Chondrocyte (in vitro differentiated cells): Measurements from ENCODE around the gene TRPM8. TPM values are rescaled to one million over a fixed set of nuclear protein-coding genes. Genes with fewer than 3 reads are reported as not detected.

Experiments
- DNase-seq: peaks from one replicate; pipeline ENCODE4 v3.0.0; 2021; ENCODE audit warnings: mixed read lengths, low spot score
- H3K27ac Mint-ChIP-seq: one replicate; pipeline ENCODE4 v1.8.0; 2021; ENCODE audit warnings: mild to moderate bottlenecking, moderate library complexity, mixed read lengths; ENCODE audit not compliant: unreplicated experiment
- H3K27me3 Mint-ChIP-seq: 2 replicates; pipeline ENCODE4 v1.8.0; 2021; ENCODE audit warnings: low read depth, mixed read lengths
- H3K36me3 Mint-ChIP-seq: 2 replicates; pipeline ENCODE4 v1.8.0; 2021; ENCODE audit warnings: low read depth, mixed read lengths
- H3K4me1 Mint-ChIP-seq: 2 replicates; pipeline ENCODE4 v1.8.0; 2021; ENCODE audit warnings: low read depth, mild to moderate bottlenecking, mixed read lengths
- H3K4me3 Mint-ChIP-seq: one replicate; pipeline ENCODE4 v1.8.0; 2021; ENCODE audit warnings: mild to moderate bottlenecking, moderate library complexity, mixed read lengths; ENCODE audit not compliant: unreplicated experiment
- H3K9me3 Mint-ChIP-seq: 2 replicates; pipeline ENCODE4 v1.8.0; 2021; ENCODE audit warnings: low read depth, mixed read lengths
- total RNA-seq: library from RNA; stranded (reverse); gene quantifications from 3 replicates; pipeline ENCODE4 v1.2.1, GENCODE V29; 2021
- TF ChIP-seq, protein P1 (sequence below): fragments of 200-600 bp; sonication (generic); IDR thresholded peaks from 2 replicates; pipeline ENCODE4 v1.5.0; 2021; ENCODE audit warnings: antibody characterized with exemption, mild to moderate bottlenecking, moderate library complexity

The TRPM8 gene
- total RNA-seq, 1 donor from 2014 or later = 0.15 TPM

- Mint-ChIP-seq H3K36me3 (peaks cover 4% of the 10 kb centered on the region), H3K9me3 (peaks cover 2% of the 10 kb centered on the region), H3K4me3 (no peak overlapping the region), H3K27ac (no peak overlapping the region), H3K27me3 (no peaks in the 10 kb centered on the region), H3K4me1 (peaks cover 2% of the 10 kb centered on the region)
- TF ChIP-seq, protein P1, sequence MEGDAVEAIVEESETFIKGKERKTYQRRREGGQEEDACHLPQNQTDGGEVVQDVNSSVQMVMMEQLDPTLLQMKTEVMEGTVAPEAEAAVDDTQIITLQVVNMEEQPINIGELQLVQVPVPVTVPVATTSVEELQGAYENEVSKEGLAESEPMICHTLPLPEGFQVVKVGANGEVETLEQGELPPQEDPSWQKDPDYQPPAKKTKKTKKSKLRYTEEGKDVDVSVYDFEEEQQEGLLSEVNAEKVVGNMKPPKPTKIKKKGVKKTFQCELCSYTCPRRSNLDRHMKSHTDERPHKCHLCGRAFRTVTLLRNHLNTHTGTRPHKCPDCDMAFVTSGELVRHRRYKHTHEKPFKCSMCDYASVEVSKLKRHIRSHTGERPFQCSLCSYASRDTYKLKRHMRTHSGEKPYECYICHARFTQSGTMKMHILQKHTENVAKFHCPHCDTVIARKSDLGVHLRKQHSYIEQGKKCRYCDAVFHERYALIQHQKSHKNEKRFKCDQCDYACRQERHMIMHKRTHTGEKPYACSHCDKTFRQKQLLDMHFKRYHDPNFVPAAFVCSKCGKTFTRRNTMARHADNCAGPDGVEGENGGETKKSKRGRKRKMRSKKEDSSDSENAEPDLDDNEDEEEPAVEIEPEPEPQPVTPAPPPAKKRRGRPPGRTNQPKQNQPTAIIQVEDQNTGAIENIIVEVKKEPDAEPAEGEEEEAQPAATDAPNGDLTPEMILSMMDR = no peak
- DNase-seq = no peak
Measured at GRCh38 chr2:233989221-233989858, 72.2 kb downstream of the TRPM8 start.

DNA sequence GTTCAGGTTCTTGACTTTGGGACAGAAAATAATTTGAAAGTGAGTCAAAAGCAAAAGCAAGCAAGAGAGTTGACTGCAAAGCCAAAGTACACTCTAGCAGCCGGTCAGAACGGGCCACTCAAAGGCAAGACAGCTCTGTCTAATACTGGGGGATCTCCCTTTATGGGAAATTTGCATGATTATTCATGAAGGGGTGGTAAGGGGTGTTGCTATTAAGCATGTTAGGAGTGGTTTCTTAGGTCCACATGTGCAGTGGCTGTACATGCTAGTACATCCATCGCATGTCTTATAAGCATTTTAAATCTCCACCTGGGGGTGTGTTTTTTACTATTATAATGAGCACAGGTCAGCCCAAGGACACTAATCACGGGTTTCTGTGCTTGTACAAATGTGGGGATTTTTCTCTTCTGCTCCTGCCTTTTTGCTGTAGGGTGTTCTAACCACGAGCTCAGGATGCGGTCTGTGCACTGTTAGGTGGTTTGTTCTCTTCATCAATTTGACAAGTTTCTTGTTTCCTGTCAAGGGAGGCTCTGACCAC, 73.2 kb downstream of the TRPM8 start:
- no peak for DNase-seq
- H3K27me3 Mint-ChIP-seq = no peaks in the 10 kb centered on the region
- no peak overlapping the region for H3K27ac Mint-ChIP-seq
- H3K9me3 Mint-ChIP-seq = no peaks in the 10 kb centered on the region
- H3K4me3 Mint-ChIP-seq = no peak overlapping the region
- H3K4me1 Mint-ChIP-seq = peaks cover 2% of the 10 kb centered on the region
- peaks cover 4% of the 10 kb centered on the region for H3K36me3 Mint-ChIP-seq
- TF ChIP-seq, protein P1 = no peak

DNA sequence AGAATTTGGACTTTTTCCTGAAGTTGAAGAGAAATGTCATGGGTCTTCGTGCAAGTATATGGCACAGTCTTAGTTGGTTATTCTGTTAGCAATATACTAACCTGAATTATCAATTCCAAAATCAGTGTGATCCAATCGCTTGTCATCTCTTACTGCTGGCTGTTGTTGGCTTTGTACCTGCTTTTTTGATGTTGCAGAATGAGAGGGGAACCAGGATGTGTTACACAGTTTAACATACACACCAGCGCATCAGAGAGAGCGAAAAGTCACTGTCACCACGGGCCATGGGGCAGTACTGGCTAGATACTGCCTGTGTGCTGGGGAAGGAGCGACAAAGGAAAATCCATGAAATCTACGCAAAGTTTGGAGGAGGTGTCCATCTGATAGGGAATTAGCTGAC, 74.0 kb downstream of the TRPM8 start:
- H3K9me3 Mint-ChIP-seq = no peaks in the 10 kb centered on the region
- H3K27ac Mint-ChIP-seq = no peak overlapping the region
- TF ChIP-seq, protein P1 = no peak
- peaks cover 4% of the 10 kb centered on the region for H3K36me3 Mint-ChIP-seq
- H3K4me3 Mint-ChIP-seq = no peak overlapping the region
- peaks cover 5% of the 10 kb centered on the region for H3K4me1 Mint-ChIP-seq
- DNase-seq = no peak
- H3K27me3 Mint-ChIP-seq = no peaks in the 10 kb centered on the region

DNA sequence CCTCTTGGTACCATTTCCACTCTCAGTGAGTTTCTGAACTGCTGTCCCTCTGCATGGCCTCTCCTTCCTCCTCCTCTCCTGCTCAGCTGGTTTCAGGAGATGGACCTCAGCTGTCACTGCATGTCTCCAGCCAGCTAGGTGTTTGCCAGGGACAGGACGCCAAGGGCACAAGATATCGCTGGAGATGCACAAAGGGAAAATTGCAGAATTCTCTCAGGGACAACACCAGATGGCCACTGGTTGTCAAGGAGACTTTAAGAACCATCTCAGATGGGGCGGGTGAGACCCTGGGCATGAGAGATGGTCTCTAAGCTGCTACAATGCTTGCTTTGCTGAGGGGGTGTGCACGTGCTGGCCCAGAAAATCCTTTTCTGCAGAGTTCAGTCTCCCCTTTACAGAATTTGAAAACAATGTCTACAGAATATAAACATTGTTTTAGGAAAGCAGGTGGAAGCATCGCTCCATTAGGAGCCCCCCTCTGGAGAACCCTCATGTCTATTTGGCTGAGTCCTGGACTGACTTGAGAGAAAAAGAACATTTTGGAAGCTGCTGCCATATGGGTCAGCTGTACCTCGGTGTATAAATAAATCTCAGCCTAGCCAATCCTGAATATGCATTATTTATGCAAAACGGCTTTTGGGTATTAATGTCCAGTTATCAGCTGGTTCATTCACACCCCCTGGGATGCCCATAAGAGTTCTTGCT, 75.5 kb downstream of the TRPM8 start:
- Mint-ChIP-seq H3K4me3 (no peak overlapping the region), H3K36me3 (peaks cover 4% of the 10 kb centered on the region), H3K4me1 (peaks cover 10% of the 10 kb centered on the region), H3K27ac (no peak overlapping the region), H3K9me3 (no peaks in the 10 kb centered on the region), H3K27me3 (no peaks in the 10 kb centered on the region)
- TF ChIP-seq, protein P1 = no peak
- no peak for DNase-seq

DNA sequence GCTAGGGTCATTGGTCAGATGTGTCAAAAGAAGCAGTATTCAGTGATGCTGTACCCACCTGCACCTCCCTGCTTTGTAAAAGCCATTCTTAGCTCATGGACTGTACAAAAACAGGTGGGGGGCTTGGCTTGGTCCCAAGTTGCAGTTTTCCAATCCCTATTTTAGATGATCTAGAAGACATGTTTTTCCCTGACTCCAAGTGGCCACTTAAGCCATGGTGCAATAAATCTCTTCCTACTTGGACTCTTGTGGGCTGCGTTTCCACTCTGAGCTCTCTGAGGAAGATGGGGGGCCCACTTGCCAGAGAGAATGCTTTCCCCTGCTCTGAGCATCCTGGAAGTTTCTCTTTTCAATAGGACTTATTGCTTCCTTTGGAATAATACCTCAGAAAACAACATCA, 76.3 kb downstream of the TRPM8 start:
- Mint-ChIP-seq H3K27ac (no peak overlapping the region), H3K4me3 (no peak overlapping the region)
- TF ChIP-seq, protein P1 = no peak

More for the DNA sequence above, 76.3 kb downstream of the TRPM8 start:
- Mint-ChIP-seq H3K36me3 (no peaks in the 10 kb centered on the region), H3K9me3 (no peaks in the 10 kb centered on the region), H3K4me1 (peaks cover 10% of the 10 kb centered on the region), H3K27me3 (no peaks in the 10 kb centered on the region)
- no peak for DNase-seq
